ENCODE measurements around the gene BICD1. TPM values are rescaled to one million over a fixed set of nuclear protein-coding genes. Genes with fewer than 3 reads are reported as not detected.

The BICD1 gene
- total RNA-seq, 1 donor from 2014 or later = 87.9 TPM

DNA sequence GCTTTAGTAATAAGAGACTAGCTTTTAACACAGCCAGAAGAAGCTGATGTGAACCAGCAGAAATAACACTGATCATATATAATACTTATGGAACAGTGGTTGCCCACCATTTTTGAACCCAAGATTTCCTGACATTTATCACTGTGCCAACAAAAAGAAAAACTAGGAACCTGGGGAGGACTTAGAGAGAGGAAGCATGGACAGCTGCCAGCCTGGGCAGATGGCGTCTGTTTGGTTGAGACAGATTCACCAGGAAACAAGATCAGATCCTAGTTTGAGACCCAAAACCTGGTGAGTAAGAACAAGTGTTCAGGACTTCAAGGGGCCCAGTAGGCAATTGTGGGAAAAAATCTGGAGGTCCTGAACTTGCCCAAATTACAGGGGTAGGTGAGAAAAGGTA lies 95.3 kb downstream of the BICD1 start:
- H3K27ac Mint-ChIP-seq (ENCODE audit: unreplicated experiment) = no peak overlapping the region

GRCh38 chr12:32205731-32206130 lies 99.1 kb downstream of the BICD1 start:
- Mint-ChIP-seq H3K9me3 (ENCODE audit: unreplicated experiment) (no peaks in the 10 kb centered on the region), H3K4me3 (ENCODE audit: unreplicated experiment) (peak overlapping the region; percentile 5), H3K27ac (ENCODE audit: unreplicated experiment) (no peak overlapping the region), H3K36me3 (ENCODE audit: low read depth, unreplicated experiment) (peaks cover 22% of the 10 kb centered on the region), H3K27me3 (ENCODE audit: unreplicated experiment) (peaks cover 2% of the 10 kb centered on the region), H3K4me1 (ENCODE audit: unreplicated experiment) (peaks cover 1% of the 10 kb centered on the region)
- TF ChIP-seq, protein P1, sequence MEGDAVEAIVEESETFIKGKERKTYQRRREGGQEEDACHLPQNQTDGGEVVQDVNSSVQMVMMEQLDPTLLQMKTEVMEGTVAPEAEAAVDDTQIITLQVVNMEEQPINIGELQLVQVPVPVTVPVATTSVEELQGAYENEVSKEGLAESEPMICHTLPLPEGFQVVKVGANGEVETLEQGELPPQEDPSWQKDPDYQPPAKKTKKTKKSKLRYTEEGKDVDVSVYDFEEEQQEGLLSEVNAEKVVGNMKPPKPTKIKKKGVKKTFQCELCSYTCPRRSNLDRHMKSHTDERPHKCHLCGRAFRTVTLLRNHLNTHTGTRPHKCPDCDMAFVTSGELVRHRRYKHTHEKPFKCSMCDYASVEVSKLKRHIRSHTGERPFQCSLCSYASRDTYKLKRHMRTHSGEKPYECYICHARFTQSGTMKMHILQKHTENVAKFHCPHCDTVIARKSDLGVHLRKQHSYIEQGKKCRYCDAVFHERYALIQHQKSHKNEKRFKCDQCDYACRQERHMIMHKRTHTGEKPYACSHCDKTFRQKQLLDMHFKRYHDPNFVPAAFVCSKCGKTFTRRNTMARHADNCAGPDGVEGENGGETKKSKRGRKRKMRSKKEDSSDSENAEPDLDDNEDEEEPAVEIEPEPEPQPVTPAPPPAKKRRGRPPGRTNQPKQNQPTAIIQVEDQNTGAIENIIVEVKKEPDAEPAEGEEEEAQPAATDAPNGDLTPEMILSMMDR (IDR thresholded peaks at IDR 0.05; ENCODE audit: unreplicated experiment) = no peak
- no peak for DNase-seq (ENCODE audit: low spot score)

More for the DNA sequence above, 95.3 kb downstream of the BICD1 start:
- Mint-ChIP-seq H3K27me3 (ENCODE audit: unreplicated experiment) (peaks cover 2% of the 10 kb centered on the region), H3K36me3 (ENCODE audit: low read depth, unreplicated experiment) (peaks cover 35% of the 10 kb centered on the region), H3K9me3 (ENCODE audit: unreplicated experiment) (no peaks in the 10 kb centered on the region), H3K4me1 (ENCODE audit: unreplicated experiment) (no peaks in the 10 kb centered on the region), H3K4me3 (ENCODE audit: unreplicated experiment) (no peak overlapping the region)
- DNase-seq (ENCODE audit: low spot score) = no peak
- TF ChIP-seq, protein P1 (IDR thresholded peaks at IDR 0.05; ENCODE audit: unreplicated experiment) = no peak

DNA sequence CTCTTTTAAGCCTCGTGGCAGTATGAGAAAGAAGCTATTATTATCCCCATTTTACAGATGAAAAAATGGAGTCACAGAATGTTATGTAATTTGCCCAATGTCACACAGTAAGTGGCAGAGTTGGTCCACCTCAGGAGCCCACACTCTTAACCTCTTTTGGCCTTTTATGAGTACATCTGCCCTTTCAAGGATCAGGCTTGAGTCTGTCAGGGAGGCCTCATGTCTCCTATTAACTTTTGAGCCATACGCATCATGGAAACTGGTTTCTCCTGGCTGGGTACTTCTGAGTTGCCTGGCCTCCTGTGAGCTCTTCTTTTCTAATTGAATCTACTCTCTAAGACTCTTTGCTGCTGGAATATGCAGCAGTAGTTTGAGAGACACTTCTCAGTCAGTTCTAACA lies 101.7 kb downstream of the BICD1 start:
- TF ChIP-seq, protein P1 (IDR thresholded peaks at IDR 0.05; ENCODE audit: unreplicated experiment) = no peak
- H3K27ac Mint-ChIP-seq (ENCODE audit: unreplicated experiment) = no peak overlapping the region
- H3K36me3 Mint-ChIP-seq (ENCODE audit: low read depth, unreplicated experiment) = peaks cover 15% of the 10 kb centered on the region
- H3K9me3 Mint-ChIP-seq (ENCODE audit: unreplicated experiment) = no peaks in the 10 kb centered on the region
- H3K4me3 Mint-ChIP-seq (ENCODE audit: unreplicated experiment) = no peak overlapping the region
- no peak for DNase-seq (ENCODE audit: low spot score)
- peaks cover 8% of the 10 kb centered on the region for H3K4me1 Mint-ChIP-seq (ENCODE audit: unreplicated experiment)
- peaks cover 2% of the 10 kb centered on the region for H3K27me3 Mint-ChIP-seq (ENCODE audit: unreplicated experiment)

- H3K27ac Mint-ChIP-seq (ENCODE audit: unreplicated experiment) = no peak overlapping the region
- DNase-seq (ENCODE audit: low spot score) = no peak
- H3K27me3 Mint-ChIP-seq (ENCODE audit: unreplicated experiment) = no peaks in the 10 kb centered on the region
- TF ChIP-seq, protein P1 (IDR thresholded peaks at IDR 0.05; ENCODE audit: unreplicated experiment) = no peak
- no peaks in the 10 kb centered on the region for H3K9me3 Mint-ChIP-seq (ENCODE audit: unreplicated experiment)
- H3K4me1 Mint-ChIP-seq (ENCODE audit: unreplicated experiment) = peaks cover 8% of the 10 kb centered on the region
- peaks cover 3% of the 10 kb centered on the region for H3K36me3 Mint-ChIP-seq (ENCODE audit: low read depth, unreplicated experiment)
- H3K4me3 Mint-ChIP-seq (ENCODE audit: unreplicated experiment) = no peak overlapping the region
These were observed 104.6 kb downstream of the BICD1 start for GRCh38 chr12:32211066-32211899.

DNA sequence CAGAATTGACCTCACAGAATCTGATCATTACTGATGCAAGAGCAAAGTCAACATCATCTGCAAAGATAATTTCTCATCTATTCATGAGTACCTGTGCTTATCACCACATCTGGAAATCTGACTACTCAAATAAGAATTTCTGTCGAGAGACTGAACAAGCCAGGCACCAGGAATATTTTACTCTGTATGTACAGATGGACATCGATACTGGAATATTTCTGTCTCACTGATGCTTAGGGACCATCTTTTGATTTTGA lies 105.2 kb downstream of the BICD1 start:
- H3K27ac Mint-ChIP-seq (ENCODE audit: unreplicated experiment) = no peak overlapping the region
- peaks cover 8% of the 10 kb centered on the region for H3K4me1 Mint-ChIP-seq (ENCODE audit: unreplicated experiment)
- H3K27me3 Mint-ChIP-seq (ENCODE audit: unreplicated experiment) = no peaks in the 10 kb centered on the region
- H3K36me3 Mint-ChIP-seq (ENCODE audit: low read depth, unreplicated experiment) = peaks cover 8% of the 10 kb centered on the region
- no peak overlapping the region for H3K4me3 Mint-ChIP-seq (ENCODE audit: unreplicated experiment)
- H3K9me3 Mint-ChIP-seq (ENCODE audit: unreplicated experiment) = no peaks in the 10 kb centered on the region
- DNase-seq (ENCODE audit: low spot score) = no peak
- TF ChIP-seq, protein P1 (IDR thresholded peaks at IDR 0.05; ENCODE audit: unreplicated experiment) = no peak

All from endothelial cell (in vitro differentiated cells).